ENCODE results near the gene SRP72.
"Not testable (repeated sequence)": the region's sequence is repeated elsewhere in the genome, so short reads cannot be mapped to it uniquely, and the experiment has no call there.

The SRP72 gene, protein sequence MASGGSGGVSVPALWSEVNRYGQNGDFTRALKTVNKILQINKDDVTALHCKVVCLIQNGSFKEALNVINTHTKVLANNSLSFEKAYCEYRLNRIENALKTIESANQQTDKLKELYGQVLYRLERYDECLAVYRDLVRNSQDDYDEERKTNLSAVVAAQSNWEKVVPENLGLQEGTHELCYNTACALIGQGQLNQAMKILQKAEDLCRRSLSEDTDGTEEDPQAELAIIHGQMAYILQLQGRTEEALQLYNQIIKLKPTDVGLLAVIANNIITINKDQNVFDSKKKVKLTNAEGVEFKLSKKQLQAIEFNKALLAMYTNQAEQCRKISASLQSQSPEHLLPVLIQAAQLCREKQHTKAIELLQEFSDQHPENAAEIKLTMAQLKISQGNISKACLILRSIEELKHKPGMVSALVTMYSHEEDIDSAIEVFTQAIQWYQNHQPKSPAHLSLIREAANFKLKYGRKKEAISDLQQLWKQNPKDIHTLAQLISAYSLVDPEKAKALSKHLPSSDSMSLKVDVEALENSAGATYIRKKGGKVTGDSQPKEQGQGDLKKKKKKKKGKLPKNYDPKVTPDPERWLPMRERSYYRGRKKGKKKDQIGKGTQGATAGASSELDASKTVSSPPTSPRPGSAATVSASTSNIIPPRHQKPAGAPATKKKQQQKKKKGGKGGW

DNA sequence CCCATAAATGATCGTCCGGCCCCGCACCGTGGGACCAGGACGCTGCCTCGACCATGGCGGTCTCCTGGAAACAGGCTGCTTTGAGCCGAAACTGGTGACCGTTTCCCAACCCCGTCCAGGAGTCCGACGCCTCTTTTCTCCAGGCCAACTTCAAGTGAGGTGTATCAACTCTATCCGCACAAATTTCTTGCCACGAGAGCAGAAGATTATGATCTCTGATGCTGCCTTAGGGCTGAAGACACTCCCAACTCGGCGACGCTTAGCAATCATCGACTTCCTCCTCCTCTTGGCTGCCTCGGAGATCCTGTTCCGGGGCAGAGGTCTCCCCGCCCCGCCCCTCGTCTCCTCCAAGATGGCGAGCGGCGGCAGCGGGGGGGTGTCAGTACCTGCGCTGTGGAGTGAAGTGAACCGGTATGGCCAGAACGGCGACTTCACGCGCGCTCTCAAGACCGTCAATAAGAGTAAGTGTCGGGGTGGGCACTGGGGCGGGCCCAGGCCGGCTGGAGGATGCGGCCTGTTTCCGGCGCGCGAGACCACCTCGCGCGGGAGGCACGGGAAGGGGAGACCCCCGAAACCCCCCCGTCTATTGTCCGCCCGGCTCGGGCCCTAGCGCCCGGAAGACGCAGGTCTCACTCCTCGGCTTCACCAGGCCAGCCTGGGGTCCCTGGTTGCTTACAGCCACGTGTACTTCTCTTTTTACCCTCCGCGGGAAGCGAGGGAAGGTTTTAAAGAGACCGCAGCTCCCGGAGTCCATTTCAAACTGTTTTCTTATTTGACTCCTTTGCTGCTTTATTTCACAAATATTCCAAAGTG is at the start of gene SRP72:
Gene SRP72, plus strand, starts transcription at position 334 of the 813 bp plus-strand sequence. Its CDS starts 19 bp downstream, at position 353.
- DNase-seq (ENCODE audit: low read depth in 2 of 2, low spot score in 1 of 2) = peak; percentile 62 to 79

DNA sequence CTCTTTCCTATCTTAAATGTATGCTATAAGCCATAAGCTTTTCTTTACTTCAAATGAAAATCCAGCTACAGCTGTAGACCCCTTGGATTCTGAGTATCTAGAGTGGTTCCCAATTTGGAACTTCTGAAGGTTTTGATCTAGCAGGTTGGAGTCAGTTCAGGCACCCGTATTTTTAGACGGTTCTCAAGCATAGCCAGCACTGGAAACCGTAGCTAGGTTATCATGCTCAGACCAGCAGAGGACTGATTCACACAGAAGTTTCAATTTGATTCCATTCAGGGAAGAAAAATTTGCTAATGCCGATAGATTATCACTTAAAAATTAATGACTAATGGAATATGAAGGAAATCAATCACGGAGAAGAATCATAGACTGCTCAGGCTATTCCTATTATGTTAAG is 43.2 kb upstream of the SRP72 start:
- no peak for DNase-seq (ENCODE audit: low read depth in 2 of 2, low spot score in 1 of 2)

DNA sequence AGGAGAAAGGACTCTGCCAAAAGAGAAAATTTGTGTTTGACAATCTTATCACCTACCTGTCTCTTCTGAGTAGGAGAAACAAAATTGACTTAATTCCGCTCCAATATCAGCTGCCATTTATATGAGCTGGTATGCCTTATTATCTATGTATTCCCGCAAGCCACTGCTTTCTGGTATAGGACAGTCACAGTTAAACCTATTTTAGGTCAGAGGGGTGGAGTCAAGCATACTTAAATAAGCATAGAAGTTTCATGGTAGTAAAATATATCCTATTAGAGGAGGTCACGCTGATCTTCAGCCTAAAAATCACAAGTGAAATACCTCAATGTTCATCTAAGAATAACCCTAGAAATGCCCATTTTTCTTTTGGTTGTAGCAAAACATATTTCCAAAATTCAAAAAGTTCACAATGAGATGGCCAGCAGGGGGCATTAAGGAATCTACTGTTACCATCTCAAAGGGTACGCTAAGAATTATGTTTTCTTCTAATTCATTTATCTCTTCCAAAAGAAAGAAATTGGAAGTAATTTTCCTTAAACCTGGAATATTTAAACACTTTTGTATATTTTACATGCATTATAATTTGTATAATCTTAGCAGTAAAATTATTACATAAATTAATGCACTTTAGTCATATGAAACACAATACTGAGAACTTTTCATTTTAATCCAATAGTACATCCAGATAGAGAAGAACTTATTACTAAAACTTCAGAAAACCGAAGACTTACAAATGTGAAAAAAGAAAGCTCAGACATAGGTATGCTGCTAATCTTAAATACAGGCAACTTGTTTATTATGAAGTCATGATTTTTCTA is 42.5 kb upstream of the SRP72 start:
- no peak for DNase-seq (ENCODE audit: low read depth in 2 of 2, low spot score in 1 of 2)

DNA sequence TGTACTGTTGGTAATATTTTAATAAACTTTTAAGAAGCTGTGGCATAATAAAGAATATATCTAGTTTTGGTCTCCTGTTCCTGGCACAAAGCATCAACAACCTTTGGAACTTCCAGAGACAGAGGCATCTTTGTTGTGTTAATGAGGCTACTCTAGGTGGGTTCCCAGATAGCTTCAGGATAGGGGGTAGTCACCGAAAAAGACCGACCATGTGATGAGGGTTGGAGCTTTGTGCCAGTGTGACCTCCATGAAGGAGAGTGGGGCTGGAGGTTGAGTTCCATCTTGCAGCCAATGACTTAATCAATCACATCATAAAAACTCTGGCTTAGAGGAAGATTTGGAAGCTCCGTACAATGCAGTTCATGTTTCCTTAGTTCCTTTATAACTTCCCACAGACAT is 41.9 kb upstream of the SRP72 start:
- no peak for DNase-seq (ENCODE audit: low read depth in 2 of 2, low spot score in 1 of 2)

DNA sequence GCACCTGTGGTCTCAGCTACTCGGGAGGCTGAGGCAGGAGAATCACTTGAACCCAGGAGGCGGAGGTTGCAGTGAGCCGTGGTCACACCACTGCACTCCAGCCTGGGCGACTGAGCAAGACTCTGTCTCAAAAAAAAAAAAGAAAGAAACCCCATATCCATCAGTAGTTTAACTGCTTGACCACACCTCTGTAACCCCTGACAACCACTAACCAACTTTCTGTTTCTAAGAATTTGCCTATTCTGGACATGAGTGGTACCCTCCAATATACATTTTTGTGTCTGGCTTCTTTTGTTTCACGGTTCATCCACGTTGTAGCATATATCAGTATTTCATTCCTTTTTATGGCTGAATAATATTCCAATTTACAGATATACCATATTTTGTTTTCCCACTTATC is 41.1 kb upstream of the SRP72 start:
- no peak for DNase-seq (ENCODE audit: low read depth in 2 of 2, low spot score in 1 of 2)

DNA sequence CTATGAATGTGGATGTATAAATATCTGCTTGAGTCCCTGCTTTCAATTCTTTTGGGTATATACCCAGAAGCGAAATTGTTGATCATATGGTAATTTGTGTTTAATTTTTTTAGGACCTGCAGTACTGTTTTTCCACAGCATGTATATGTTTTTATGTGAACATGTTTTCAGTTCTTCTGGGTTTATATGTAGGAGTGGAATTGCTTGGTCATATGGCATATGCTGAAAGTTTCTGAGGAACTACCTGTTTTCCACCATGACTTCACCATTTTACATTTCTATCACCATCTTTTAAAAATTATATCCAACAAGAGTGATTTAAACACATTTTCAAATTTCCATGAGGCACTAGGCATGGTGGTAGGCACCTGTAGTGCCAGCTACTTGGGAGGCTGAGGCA is 40.2 kb upstream of the SRP72 start:
- DNase-seq (ENCODE audit: low read depth in 2 of 2, low spot score in 1 of 2) = no peak

DNA sequence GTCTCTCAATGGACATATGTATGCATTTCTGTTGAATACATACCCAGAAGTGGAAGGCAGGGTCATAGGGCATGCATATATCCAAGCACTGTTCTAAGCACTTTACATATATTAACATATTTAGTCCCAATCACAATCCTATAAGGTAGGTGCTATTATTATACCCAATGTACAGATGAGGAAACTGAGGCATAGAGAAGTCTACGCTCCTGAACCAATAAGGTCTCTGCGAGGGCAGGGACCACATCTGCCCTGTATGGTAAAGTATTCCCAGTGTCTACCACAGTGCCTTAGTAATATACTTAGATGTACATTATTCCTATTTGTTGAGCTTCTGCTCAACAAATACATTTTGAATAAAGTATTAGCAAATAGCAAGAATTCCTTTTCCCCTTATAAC is 37.2 kb upstream of the SRP72 start:
- no peak for DNase-seq (ENCODE audit: low read depth in 2 of 2, low spot score in 1 of 2)

DNA sequence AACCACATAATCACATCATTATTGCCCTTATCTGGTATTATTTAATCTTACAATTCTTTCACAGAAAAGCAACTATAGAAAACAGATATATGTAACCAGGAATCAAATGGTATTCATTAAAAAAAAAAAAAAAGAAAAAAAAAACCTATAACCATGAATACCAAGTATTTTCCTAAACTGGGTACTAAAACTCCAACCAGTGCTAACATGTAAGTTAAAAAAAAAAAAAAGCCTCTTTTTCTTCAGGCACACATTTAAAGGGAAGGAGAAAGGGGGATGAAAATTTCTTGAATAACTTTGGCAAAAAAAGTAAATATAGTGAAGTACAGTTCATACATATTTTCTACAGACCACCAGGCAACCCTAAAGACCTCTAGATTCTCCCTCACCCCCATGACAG is 34.1 kb upstream of the SRP72 start:
- no peak for DNase-seq (ENCODE audit: low read depth in 2 of 2, low spot score in 1 of 2)

DNA sequence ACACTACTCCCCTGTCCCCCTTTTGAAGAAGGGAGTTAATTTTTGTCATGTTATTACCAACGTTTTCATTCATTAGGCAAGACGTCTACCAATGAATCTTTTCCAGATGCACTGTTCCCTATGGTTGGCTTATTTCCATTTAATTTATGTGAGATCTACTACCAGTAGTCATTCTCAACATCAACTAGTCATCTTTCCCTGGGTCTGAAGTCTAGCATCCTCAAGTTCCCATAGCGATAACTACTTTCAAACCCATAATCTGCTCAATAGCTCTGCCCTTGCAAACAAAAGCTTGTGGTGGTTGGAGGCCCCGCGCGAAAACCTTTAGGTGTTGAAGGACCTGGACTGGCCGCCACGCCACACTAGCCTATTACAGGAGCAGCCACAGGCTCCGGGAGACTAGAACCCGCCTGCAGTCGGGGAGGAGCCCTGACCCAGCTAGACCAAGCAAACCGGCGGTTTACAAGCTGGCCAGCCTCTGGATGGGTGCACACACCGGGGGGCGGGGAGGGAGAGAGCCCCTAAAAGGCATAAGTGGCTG is 32.7 kb upstream of the SRP72 start:
- no peak for DNase-seq (ENCODE audit: low read depth in 2 of 2, low spot score in 1 of 2)

DNA sequence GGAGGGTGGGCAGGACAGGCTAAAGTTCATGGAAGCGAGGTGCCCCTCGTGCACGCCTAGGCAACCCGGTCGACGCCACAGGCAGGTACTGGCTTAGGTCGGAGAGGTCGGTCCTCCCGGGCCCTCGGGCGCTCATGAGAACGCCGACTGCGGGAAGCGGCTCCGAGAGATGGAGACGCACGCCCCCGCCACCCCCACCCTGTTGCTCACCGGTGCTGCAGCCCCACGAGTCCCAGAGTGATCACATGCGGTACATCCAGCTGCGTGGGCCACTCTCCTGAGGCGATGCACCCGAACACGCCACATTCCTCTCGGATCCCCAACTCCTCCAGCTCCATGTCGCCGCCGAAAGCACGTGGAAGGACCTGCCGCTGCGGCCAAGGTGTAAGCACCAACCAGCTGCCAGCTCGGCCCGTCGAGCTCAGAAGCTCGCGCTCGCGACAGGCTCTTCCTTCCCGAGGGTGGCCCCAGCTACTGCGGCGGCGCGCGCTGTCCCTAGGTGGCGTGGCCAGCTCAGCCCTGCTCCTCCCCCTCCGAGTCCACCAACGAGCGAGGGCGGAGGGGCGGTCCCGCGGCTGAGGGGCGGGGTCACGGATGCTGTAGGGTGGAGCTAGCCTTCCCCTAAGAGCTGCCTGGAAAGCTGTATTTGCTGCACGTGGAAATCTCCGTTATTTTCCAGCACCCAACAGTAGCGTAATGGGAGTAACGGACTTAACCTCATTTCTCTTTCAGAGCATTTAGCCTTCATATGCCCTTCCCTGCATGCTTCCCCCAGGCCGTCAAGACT is 32.1 kb upstream of the SRP72 start, which contains the start of gene PPAT:
Gene PPAT, minus strand, starts transcription at position 476 of the 787 bp plus-strand sequence. Its CDS starts 138 bp downstream, at position 338.
- peak; percentile 95 to 96 for DNase-seq (ENCODE audit: low read depth in 2 of 2, low spot score in 1 of 2)

DNA sequence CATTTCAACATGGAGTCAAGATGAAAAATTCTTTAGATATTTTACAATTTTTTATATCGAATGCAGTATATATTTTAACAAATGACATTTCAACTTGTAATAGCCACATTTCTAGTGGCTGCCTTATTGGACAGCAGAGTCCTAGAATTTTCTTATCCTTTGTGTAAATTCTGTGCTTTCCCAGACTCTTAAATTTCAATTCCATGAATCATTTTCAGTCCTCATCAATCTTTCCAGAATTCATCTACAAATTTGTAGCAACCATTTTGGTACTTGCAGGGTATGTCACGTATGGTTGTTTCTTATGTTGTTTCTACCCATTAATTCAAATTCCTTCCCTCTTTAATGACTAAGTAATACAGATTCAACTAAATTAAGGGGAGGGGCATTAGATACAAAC is 28.7 kb upstream of the SRP72 start:
- DNase-seq (ENCODE audit: low read depth in 2 of 2, low spot score in 1 of 2) = no peak

DNA sequence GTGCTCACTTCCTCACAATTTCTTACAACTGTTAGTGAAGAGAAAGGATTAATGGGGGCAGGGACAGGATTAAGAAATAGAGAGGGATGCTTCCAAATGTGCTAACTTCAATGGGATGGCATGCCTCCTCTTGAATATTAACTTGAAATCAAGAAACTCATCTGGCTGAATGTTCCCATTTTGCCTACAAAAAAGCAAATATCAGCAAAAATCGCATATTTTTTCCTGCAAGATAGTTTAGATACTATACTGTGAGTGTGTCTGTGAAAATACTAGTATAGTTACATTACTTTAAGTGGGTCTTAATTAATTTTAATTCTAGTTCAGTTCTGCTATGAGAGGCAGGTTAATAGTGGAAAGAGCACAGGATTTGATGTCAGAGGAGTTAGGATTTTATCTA is 26.4 kb upstream of the SRP72 start:
- no peak for DNase-seq (ENCODE audit: low read depth in 2 of 2, low spot score in 1 of 2)

DNA sequence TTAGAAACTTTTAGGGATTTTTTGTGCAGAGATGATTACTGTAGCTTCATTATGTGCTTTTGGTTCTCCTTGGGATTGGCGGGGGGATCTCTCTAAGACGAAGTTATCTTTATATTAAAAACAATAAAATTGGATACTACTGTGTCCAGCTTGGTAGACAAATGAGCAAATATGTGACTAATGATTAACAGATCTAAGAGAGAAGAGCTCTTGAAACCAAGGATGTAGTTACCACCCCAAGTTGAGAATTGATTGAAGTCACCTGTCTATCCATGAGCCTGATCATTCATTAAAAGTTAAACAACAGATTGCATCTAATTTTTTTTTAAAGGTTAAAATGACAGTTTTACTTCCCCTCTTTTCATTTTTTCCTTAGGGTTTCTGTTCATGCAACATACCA is 22.7 kb upstream of the SRP72 start:
- no peak for DNase-seq (ENCODE audit: low read depth in 2 of 2, low spot score in 1 of 2)

DNA sequence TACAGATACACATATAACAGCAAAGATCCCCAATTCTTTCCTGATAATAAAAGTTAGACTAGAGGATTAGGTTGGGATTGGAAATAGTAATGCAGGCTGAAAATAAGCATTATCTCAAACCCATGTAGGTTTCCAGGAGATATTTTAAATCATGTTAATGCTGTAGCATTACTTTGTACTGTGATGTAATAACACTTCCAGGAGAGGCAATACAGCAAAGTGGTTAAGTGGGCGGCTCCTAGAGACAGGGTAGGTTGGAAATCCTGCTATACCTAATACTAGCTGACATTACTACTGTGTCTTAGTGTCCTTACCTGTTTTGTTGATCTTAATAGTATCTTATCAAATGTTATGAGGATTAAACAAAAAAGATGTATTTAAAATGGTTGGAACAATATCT is 21.7 kb upstream of the SRP72 start:
- no peak for DNase-seq (ENCODE audit: low read depth in 2 of 2, low spot score in 1 of 2)

DNA sequence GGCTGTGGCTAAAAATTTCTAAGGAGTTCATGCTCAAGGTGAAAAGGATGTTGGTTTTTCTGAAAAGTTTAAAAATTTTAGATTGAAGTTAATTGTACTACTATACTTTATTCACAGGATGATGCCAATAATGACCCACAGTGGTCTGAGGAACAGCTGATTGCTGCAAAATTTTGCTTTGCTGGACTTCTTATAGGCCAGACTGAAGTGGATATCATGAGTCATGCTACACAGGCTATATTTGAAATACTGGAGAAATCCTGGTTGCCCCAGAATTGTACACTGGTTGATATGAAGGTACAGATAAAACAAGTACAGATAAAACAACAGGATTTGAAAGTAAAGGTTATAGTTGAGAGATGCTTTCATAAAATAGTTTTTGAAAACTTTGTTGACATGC is 19.1 kb upstream of the SRP72 start:
- DNase-seq (ENCODE audit: low read depth in 2 of 2, low spot score in 1 of 2) = no peak

DNA sequence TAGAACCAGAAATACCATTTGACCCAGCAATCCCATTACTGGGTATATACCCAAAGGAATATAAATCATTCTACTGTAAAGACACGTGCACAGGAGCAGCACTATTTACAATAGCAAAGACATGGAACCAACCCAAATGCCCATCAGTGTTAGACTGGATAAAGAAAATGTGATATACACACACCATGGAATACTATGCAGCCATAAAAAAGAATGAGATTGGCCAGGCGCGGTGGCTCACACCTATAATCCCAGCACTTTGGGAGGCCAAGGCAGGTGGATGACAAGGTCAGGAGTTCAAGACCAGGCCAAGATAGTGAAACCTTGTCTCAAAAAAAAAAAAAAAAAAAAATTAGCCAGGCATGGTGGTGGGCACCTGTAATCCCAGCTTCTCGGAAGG is 17.9 kb upstream of the SRP72 start:
- not testable (repeated sequence) for DNase-seq (ENCODE audit: low read depth in 2 of 2, low spot score in 1 of 2)

DNA sequence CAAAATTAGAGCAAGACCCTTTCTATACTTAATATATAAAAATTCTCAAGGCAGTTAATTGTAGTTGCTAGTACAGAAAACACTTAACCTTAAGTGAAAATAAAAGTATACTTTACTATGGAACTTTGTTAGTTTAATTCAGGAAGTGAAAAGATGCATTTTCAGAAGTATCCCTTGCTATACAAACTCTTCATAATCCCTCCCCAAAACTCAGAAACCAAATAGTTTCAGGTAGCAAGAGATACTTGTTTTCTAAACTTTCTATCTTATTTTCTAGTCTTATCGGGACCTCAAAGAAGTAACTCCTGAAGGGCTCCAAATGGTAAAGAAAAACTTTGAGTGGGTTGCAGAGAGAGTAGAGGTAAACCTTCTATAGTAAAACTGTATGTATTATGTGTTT is 17.1 kb upstream of the SRP72 start:
- no peak for DNase-seq (ENCODE audit: low read depth in 2 of 2, low spot score in 1 of 2)

DNA sequence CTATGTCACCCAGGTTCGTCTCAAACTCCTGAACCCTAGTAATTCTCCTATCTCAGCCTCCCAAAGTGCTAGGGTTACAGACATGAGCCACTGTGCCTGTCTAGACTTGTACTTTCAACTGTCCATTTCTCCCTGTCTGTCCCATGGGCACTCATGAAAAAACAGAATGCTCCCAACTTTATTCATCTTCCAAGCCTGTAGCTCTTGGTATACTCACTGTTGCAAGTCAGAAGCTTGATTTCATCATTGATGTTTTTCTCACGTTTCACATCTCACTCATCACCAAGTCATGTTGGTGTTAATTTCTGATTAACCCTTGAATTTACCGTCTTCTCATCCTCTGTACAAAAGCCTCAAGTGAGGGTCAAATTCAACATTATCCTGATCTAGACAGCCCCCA is 7.3 kb upstream of the SRP72 start:
- DNase-seq (ENCODE audit: low read depth in 2 of 2, low spot score in 1 of 2) = no peak

DNA sequence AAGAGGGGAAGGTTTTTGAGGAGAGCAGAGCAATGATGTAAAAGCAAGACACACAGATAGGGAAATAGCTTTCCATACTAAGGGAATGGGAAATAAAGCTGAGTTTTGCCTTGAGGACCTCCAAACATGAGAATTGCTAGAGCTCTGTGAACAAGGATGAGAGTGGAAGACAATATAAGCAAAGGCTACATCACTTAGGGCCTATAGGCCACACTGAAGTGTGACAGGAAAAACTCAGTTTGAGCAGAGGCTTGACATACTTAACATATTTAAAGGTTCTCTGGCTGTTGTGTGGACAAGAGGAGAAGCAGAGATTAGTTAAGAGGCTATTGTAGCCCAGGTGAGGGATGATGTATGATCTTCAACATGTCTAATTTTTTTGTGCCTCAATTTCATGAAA is 5.3 kb upstream of the SRP72 start:
- DNase-seq (ENCODE audit: low read depth in 2 of 2, low spot score in 1 of 2) = no peak

DNA sequence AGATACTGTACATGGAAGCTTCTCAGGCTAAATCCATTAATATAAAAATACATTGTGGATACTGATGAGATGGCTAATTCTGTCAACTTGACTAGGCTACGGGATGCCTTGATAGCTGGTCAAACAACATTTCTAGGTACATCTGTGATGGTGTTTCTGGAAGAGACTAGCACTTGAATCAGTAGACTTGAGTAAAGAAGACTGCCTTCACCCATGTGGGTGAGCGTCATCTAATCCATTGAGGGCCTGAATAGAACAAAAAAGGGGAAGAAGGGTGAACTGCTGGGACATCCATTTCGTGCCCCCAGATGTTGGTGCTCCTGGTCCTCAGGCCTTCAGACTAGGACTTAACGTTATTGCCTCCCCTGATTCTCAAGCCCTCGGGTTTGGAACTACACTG is 3.7 kb upstream of the SRP72 start:
- DNase-seq (ENCODE audit: low read depth in 2 of 2, low spot score in 1 of 2) = no peak

All from stimulated activated CD8-positive, alpha-beta memory T cell treated with anti-CD3 and anti-CD28 coated beads, Interleukin-4, amount 100 ng/mL, for 4 hours (primary cell).